DND-41 (cell line): ENCODE measurements around the gene KCND3.
A peak's percentile ranks its signal among the peaks of the same experiment; 100 is the strongest.

ENCODE experiments used
- ATAC-seq: fragments of 200-7000 bp; cut with Tn5 transposase; 3 replicates; pipeline ENCODE4 v1.9.1; 2021; ENCODE audit warnings: low read depth; ENCODE audit not compliant: insufficient read depth
- DNase-seq: peaks from one replicate; pipeline ENCODE4 v3.0.0-alpha.2; 2020
- H2AFZ ChIP-seq: 2 replicates; pipeline ENCODE4 v1.6.0; 2012; ENCODE audit warnings: low read depth, low read length
- H3K27ac ChIP-seq: 2 replicates; pipeline ENCODE4 v1.5.1; 2012; ENCODE audit warnings: low read length, inconsistent platforms
- H3K27me3 ChIP-seq: fragments of 200-600 bp; sonication (generic); 2 replicates; pipeline ENCODE4 v1.6.0; 2012; ENCODE audit warnings: low read length, mild to moderate bottlenecking, inconsistent platforms; ENCODE audit not compliant: insufficient read depth, poor library complexity
- H3K36me3 ChIP-seq: 2 replicates; pipeline ENCODE4 v1.5.1; 2012; ENCODE audit warnings: low read length, inconsistent platforms; ENCODE audit not compliant: insufficient read depth
- H3K4me1 ChIP-seq: 2 replicates; pipeline ENCODE4 v1.5.1; 2012; ENCODE audit warnings: mild to moderate bottlenecking, low read length; ENCODE audit not compliant: insufficient read depth
- H3K4me2 ChIP-seq: 2 replicates; pipeline ENCODE4 v1.6.0; 2012; ENCODE audit warnings: mild to moderate bottlenecking, moderate library complexity, low read length, inconsistent platforms; ENCODE audit not compliant: insufficient read depth
- H3K4me3 ChIP-seq, 2 experiments: fragments of 200-600 bp in 1 of 2; shearing (Covaris generic) in 1 of 2; 2 replicates each; pipeline ENCODE4 v1.5.1; 2012 to 2016; ENCODE audit warnings: inconsistent platforms in 2 of 2, low read length in 2 of 2, mild to moderate bottlenecking in 2 of 2, low read depth in 1 of 2, moderate library complexity in 1 of 2
- H3K79me2 ChIP-seq: 2 replicates; pipeline ENCODE4 v1.6.0; 2012; ENCODE audit warnings: low read length, inconsistent platforms; ENCODE audit not compliant: insufficient read depth
- H3K9ac ChIP-seq: 2 replicates; pipeline ENCODE4 v1.6.0; 2012; ENCODE audit warnings: low read depth, mild to moderate bottlenecking, inconsistent platforms, low read length, moderate library complexity
- H3K9me3 ChIP-seq: 2 replicates; pipeline ENCODE4 v1.5.1; 2012; ENCODE audit warnings: low read length, moderate library complexity, mild to moderate bottlenecking, inconsistent platforms; ENCODE audit not compliant: insufficient read depth, severe bottlenecking
- H4K20me1 ChIP-seq: 2 replicates; pipeline ENCODE4 v1.6.0; 2012; ENCODE audit warnings: low read length; ENCODE audit not compliant: insufficient read depth
- EZH2 ChIP-seq: IDR thresholded peaks from 3 replicates; pipeline ENCODE4 v1.6.1; 2012; ENCODE audit warnings: borderline replicate concordance, low read depth, mild to moderate bottlenecking, moderate library complexity, low read length, inconsistent platforms; ENCODE audit not compliant: severe bottlenecking
- TF ChIP-seq, protein P1 (sequence below): IDR thresholded peaks from 2 replicates; pipeline ENCODE4 v1.5.1; 2012; ENCODE audit warnings: borderline replicate concordance, low read length, moderate library complexity, mild to moderate bottlenecking; ENCODE audit not compliant: poor library complexity, severe bottlenecking; ENCODE audit errors: extremely low read depth

The KCND3 gene

GRCh38 chr1:111738133-111738435 is 251.4 kb downstream of the KCND3 start:
- DNase-seq (no peak), ATAC-seq (no peak)
- peaks cover 11% of the 10 kb centered on the region; the same call in 1 of the 2 replicates for H4K20me1 ChIP-seq
- peak overlapping the region; percentile 47 to 71; a peak in 3 of 4 replicates for H3K4me3 ChIP-seq
- H3K9me3 ChIP-seq = no peaks in the 10 kb centered on the region
- peaks cover 9% of the 10 kb centered on the region for H3K27me3 ChIP-seq
- peak overlapping the region; percentile 34 for H3K27ac ChIP-seq
- TF ChIP-seq EZH2 = no peak
- TF ChIP-seq, protein P1, sequence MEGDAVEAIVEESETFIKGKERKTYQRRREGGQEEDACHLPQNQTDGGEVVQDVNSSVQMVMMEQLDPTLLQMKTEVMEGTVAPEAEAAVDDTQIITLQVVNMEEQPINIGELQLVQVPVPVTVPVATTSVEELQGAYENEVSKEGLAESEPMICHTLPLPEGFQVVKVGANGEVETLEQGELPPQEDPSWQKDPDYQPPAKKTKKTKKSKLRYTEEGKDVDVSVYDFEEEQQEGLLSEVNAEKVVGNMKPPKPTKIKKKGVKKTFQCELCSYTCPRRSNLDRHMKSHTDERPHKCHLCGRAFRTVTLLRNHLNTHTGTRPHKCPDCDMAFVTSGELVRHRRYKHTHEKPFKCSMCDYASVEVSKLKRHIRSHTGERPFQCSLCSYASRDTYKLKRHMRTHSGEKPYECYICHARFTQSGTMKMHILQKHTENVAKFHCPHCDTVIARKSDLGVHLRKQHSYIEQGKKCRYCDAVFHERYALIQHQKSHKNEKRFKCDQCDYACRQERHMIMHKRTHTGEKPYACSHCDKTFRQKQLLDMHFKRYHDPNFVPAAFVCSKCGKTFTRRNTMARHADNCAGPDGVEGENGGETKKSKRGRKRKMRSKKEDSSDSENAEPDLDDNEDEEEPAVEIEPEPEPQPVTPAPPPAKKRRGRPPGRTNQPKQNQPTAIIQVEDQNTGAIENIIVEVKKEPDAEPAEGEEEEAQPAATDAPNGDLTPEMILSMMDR = no peak
- H3K36me3 ChIP-seq = no peaks in the 10 kb centered on the region
- peak overlapping the region; percentile 63 for H3K9ac ChIP-seq
- peaks cover 31% of the 10 kb centered on the region for H3K4me1 ChIP-seq
- no peaks in the 10 kb centered on the region for H3K79me2 ChIP-seq
- peak overlapping the region; percentile 83 for H2AFZ ChIP-seq
- H3K4me2 ChIP-seq = peak overlapping the region; percentile 96

GRCh38 chr1:111737216-111738132 is 252.0 kb downstream of the KCND3 start:
- H3K27ac ChIP-seq = peak overlapping the region; percentile 34
- peak overlapping the region; percentile 83 for H2AFZ ChIP-seq
- DNase-seq = peak; percentile 19
- peak overlapping the region; percentile 96 for H3K4me2 ChIP-seq
- H3K79me2 ChIP-seq = no peaks in the 10 kb centered on the region
- peaks cover 31% of the 10 kb centered on the region for H3K4me1 ChIP-seq
- no peak for TF ChIP-seq EZH2
- TF ChIP-seq, protein P1 = no peak
- H3K4me3 ChIP-seq = peak overlapping the region; percentile 47 to 71; a peak in 3 of 4 replicates
- no peaks in the 10 kb centered on the region for H3K36me3 ChIP-seq
- H3K9ac ChIP-seq = peak overlapping the region; percentile 63
- no peaks in the 10 kb centered on the region for H3K9me3 ChIP-seq
- no peak for ATAC-seq
- H3K27me3 ChIP-seq = peaks cover 9% of the 10 kb centered on the region
- H4K20me1 ChIP-seq = peaks cover 13% of the 10 kb centered on the region; the same call in 1 of the 2 replicates

- Histone ChIP-seq H3K27me3 (peaks cover 9% of the 10 kb centered on the region), H3K9ac (no peak overlapping the region), H3K4me1 (peaks cover 31% of the 10 kb centered on the region), H3K4me2 (peak overlapping the region; percentile 96; the same call in 1 of the 2 replicates), H3K27ac (no peak overlapping the region), H3K4me3 (no peak overlapping the region), H3K79me2 (no peaks in the 10 kb centered on the region), H4K20me1 (peaks cover 13% of the 10 kb centered on the region; the same call in 1 of the 2 replicates), H3K9me3 (no peaks in the 10 kb centered on the region), H2AFZ (no peak overlapping the region), H3K36me3 (no peaks in the 10 kb centered on the region)
- no peak for ATAC-seq
- TF ChIP-seq, protein P1 = no peak
- no peak for TF ChIP-seq EZH2
- DNase-seq = no peak
Measured at GRCh38 chr1:111736548-111737215, 252.8 kb downstream of the KCND3 start.
